Hypothalamus (tissue), 51 donors: ENCODE measurements around the gene HK1.
A peak's percentile ranks its signal among the peaks of the same experiment; 100 is the strongest.

Experiments used
- DNase-seq, 51 donors: peaks; one replicate each; lab custom pipeline; 2025; lab: John Stamatoyannopoulos, UW

HK1 gene

DNA sequence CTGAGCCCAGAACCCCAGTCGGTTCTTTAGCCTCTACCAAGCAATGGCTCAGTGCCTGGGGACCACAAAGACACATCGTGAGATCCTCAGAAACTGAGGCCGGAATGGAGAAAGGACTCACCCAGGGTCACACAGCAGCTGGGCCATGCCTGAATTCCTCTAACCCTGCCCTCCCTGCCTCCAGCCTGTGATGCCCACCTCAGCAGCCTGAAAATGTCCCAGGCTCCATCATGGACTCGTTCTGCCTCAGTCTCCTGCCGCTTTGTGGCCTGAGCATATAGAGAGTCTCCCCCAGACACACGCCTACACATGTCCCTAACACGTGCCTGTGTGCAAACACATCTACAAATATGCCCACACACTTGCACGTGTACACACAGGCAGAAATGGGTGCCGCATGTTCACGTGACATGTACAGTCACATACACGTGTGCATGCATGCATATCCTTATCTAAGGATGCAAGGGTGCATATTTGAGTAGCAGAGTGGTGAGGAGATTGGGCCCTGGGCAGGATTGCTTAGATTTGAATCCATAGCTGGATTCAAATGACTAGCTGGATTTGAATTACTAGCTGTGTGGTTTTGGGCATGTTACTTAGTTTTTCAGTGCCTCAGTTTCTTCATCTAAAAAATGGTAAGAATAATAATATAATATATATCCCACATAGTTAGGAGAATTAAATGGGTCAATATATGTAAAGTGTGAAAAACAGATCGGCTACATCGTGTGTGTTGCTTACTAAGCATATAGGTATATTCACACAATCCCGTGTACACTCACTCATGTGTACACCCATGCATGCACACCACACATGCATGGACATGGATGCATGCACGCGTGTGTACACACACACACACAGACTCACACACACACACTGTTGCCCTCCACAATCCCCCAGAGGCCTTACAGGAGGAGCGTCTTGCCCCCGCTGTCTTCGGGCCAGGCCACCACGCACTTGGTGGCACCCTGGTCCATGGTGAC, 136.0 kb downstream of the HK1 start:
- no peak for DNase-seq

DNA sequence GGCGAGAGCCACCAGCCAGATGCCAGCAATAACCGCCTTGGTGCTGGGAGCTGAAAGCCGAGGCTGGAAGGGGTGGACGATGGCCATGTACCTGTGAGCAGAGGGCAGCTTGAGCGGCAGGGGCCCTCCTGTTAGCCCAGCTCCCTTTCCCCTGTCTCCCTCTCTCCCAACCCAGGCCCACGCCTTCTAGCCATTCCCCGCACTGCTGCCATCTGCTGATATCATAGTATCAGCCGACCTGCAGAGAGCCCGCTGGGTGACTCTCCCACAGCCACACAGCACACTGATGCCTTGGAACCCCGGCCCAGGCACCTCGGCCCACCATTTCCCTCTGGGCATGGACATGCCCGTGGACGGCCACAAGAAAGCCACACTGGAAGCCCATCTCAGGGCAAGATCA, 136.8 kb downstream of the HK1 start:
- DNase-seq, result no peak

DNA sequence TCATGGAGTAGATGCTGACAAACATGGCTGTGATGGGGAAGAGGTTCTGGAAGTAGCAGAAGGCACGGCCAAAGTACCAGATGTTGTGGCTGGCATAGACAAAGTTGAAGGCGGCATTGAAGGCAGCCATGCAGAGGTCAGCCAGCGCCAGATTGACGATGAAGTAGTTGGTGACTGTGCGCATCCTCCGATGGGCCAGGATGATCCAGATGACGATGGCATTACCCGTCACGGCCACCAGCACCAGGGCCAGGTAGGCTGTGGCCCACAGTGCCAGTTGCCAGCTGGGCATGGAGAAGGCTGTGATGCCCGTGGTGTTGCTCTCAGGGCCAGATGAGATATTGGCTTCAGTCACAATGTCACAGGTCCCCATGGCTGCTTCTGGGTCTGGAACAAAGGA, 137.7 kb downstream of the HK1 start:
- no peak for DNase-seq

DNA sequence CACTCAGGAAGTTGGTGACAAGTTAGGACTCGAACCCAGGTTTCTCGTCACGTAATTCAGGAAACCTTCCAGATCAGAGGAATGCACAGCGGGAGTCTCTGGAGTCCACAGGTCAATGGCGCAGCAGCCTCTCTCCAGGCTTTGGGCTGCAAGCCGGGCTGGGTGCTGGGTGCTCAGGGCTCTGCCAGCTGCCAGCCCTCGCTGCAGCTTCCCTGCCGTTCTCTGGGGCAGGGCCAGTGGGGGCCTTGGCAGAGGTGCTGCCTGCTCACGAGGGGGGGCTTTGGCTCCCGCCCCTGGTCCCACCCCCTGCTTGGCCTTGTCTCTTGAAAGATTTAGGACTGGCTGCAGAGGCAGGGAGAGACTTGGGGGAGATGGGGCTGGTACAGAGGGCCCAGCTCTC, 138.4 kb downstream of the HK1 start, which contains the start of gene TACR2:
Gene TACR2 (minus strand): TSS at position 224 of the 400 bp plus-strand sequence. CDS start 595 bp downstream, outside the sequence.
- DNase-seq, result peak in 3 of 51 donors; percentile 13 to 51 (median 19)

DNA sequence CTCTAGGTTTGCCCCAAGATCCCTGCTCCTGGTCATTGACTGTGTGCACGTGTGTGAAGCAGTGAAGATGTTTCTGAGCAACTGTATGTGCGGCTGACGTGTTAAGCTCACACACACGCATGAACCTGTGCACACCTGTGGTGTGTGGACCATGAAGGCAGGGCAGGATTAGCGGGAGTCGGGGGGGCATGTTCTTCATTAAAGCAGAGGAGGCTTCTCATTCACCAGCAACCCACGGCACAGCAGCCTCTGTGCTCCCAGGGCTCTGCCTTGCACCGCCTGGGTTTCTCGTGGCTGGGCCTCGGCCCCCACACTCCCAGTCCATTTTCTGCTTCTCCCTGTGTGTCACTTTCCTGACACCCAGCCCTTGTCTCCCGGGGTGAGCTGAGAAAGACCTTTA, 139.2 kb downstream of the HK1 start:
- DNase-seq, result no peak

DNA sequence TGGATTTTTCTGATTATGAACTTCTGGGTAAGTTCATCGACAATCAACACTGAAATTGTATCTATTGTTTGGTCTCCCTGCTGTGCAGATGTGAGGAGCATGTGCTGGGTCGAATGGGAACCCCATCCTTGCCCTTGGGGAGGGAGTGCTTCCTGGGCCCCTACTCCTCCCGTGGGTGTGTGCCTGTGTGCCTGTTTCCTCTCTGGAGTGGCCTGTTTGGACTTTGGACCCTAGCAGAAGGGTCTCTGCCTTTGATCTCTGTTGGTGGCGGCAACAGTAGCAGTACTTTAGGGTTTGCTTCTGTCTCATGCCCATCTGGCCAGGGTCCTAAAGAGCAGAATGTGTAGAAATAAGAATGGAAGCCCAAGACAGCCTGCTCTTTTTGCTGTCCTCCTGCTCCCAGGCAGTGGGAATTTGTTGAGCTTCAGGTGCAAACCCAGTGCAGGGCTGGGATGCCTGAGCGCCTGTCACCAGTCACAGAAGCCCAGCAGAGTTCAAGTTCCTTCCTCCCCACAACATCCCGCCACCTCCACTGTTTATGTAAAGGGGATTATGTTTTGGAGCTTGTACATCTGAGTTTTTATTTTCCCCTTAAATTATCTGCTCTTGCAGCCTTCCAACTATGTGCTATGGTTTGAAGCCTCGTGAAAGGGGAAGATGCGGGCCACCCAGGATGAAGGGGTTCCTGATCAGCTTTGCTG, 139.9 kb downstream of the HK1 start:
- no peak for DNase-seq

DNA sequence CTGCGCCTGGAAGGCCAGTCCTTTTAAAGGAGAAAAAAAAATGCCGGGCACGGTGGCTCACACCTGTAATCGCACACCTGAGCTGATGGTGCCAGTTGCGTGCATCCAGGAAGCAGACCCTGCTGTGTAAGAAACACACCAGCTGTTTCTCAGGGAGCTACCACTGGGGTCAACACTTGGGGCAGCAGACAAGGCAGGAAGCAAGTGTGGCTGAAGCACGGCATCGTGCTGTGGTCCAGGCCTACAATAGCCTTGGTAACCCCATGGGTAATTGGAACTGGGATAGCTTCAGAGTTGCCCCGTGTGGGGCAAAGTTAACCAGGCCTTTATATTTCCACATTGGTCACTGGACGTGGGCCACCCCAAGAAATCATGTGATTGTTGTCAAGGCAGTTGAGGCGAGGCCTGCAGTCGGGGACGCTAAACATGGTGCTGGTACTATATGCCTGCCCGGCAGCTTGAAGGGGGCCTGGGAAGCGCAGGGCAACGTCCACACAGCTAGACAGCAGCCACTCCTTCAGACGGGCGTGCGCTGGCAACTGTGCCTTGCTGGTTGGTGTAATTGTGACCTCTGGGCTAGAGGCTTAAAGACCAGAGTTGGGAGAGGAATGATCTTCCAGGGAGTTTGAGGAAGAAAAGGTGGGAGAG, 140.9 kb downstream of the HK1 start:
- DNase-seq, result no peak

DNA sequence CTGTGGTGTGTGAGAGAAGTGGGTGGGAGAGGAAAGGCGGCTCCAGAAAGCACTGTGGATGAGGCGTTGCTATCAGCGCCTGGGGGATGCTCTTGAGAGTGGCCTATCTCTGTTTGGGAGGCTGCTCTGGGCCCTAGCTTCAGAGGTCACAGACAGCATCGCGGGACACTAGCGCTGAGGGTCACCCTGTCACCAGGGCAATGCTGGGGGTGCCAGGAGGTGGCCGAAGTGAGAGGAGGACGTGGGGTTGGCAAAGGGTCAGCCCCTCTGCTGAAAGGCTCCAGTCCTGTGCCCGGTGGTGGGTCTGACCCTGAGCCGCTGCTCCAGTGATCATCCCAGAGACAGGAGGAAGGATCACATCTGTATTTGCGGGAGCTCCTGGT, 141.4 kb downstream of the HK1 start:
- DNase-seq, result no peak

DNA sequence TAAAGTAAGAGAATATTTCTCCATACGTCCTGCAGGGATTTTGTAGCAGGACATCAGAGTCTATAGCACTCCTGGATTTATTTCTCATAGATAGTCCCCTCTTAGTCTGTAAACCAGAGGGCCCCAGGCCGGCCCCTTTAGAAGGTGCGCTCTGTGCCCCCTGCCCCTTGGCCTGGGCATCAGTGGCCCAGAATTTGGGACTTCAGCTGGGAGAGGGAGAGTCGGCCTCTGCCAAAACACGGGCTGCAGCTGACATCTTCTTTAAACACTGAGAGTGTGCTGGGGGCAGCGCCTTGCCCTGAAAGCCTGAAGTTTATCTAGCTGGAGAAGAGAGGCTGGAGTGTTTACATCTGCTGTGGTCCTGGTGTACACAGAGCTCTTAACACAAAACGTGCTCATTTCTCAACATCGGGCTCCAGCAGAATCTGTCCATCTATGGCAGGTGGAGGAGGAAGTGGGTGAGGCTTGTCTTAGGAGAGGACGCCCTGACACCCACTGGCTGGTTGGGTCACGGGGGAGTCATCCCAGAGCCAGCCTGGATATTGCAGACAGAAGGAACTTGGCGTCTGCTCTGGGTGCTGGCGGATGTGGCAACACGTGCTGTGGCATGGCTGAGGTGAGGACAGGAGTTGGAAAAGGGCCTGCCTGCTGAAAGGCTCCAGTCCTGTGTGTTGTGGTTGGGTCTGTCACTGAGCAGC, 143.5 kb downstream of the HK1 start:
- DNase-seq, result no peak

DNA sequence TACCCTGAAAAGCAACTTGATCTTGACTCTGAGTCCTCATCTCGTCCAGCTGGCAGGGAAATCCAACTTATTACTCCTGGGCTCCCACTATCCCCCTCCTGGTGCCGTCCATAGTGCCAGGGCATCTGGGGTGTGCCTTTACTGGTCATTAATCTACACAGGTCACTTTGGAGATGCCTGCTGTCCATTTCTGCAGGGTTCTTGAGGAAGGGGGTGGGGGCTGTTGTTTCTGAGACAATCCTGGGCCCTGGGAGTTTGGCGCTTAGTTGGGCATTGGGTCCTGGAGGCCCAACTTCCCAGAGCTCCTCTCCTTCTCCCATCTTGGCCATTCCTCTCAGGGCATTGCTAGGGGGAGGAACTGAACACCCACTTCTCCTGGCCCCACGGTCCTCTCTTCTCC, 144.4 kb downstream of the HK1 start:
- DNase-seq, result no peak

DNA sequence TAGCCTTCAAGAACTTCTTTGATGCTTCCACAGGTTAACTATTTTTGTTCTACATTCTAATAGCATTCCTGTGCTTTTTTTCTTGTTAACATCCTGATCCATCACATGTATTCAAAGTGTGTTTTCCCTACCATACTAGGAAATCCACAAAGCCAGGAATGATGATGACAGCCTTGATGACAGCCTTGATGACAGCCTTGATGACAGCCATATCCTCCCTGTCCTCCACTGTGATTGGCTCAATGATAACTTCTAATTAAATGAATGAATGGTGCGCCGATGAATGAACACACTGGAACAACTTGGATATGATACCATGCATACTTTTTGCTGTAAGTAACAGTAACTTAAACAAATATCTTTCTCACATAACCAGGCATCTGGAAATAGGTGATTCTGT, 146.7 kb downstream of the HK1 start:
- no peak for DNase-seq

DNA sequence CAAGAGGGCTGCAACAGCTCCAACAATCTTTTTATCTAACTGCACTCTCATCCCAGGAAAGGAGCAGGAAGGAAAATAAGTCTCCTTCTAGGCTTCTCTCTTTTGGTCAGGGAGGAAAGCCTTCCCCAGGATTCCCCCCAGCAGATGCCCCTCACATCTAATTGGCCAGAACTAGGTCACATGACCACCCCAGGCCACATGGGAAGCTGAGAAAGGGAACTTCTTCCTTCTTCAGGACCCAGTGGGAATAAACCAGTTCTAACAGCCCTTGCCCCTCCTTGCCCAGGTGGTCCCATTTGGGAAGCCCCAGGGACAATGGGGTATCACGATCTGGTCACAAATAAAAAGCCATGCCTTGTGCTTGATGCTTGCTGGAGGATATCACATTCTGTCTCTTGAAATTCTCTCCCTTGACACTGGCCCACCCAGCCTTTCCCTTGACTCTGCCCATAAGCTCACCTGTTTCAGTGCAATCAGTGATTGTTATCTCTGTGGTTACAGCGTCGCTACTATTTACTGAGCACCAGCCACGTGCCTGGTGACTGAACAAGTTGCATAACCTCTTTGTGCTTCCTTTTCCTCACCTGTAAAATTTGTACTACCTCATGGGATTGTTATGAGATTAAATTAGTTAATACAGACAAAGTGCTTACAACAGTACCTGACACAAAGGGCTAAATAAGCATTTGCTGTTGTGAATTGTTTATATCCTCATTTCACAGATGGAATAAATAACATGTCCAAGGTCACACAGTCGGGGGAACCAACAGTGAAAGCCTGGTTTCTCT, 147.4 kb downstream of the HK1 start:
- no peak for DNase-seq

DNA sequence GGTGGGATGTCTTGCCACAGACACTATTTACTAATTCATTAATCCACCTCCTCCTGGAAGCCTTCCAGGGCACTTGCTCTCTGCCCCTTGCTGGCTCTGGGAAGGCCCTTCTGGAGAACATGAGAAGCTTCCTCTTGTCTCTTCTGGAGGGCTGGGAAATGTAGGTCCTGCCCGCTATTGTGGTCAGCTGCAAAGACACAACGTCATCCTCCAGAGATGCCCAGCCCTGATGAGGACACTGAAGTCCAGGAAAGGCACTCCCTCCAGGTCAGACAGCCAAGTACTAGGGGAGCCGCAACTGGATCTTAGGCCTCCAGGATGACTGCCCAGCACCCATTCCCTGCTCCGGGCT, 148.1 kb downstream of the HK1 start:
- no peak for DNase-seq

DNA sequence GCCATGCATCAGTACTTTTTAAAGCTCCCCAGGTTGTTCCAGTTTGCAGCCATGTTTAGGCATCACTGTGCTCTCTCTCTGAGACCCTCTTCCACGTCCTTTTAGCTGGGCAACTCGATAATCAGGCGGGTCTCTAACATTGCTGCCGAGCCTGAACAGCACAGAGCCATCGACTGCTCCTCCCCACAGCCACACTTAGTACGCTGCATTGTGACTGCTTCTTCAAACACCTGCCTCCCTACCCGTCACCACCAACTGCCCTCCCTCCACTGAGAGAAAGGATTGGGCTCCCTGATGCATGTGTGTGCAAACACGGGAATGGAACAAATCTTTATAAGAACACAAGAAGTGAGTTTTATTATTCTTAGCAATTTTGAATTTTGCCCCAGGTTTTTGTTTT, 149.9 kb downstream of the HK1 start:
- no peak for DNase-seq

DNA sequence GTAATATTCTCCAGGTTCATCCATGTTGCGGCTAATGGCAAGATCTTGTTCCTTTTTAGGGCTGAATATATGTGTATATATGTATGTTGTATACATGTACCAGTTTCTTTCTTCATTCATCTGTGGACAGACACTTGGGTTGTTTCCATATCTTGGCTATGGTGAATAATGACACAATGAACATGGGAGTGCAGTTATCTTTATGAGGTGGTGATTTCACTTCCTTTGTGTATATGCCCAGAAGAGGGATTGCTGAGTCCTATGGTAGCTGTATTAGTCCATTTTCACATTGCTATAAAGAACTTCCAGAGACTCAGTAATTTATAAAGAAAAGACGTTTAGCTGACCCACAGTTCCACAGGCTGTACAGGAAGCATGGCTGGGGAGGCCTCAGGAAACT, 155.9 kb downstream of the HK1 start:
- DNase-seq, result no peak

DNA sequence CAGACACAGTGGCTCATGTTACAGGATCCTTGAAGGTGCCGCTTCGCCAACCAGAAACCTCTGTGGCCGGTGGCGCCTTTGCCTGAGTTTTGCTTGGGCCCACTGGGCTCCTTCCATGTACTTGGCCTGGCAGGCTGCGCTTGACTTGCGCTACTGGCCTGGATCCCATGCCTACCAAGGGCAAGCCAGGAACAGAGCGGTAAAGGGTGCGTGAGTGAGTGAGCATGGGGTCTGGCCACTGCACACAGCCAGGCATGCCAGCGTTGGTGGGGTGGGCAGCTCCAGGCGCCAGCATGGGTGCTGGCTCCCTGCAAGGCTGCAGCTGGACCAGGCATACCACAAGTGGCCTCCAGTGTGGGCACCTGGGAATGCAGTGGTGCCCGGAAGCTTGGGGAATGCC, 156.6 kb downstream of the HK1 start:
- no peak for DNase-seq

DNA sequence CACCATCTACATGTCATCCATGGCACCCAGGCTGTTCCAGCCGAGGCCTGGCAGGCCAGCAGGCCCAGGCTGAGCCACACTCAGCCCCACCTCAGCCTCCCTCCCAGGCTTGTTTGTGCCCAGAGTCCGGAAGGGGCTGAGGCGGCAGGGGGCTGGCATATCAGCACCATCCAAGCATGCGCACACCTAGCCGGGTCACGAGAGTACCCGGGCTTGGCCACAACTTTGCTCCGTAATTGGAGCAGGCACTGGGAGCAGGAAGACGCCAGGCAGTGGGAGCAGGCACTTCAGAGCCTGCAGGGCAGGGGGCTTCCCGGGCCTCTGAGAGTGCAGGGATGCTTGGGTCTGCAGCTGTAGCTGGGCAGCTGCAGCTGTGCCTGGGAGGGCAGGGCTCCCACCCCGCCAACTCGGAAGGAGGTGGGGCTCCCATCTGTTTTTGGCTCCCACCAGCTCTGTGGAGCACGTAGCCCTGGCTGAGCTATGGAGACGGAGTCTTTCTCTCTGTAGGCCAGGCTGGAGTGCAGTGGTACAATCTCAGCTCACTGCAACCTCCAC, 157.7 kb downstream of the HK1 start:
- no peak for DNase-seq

DNA sequence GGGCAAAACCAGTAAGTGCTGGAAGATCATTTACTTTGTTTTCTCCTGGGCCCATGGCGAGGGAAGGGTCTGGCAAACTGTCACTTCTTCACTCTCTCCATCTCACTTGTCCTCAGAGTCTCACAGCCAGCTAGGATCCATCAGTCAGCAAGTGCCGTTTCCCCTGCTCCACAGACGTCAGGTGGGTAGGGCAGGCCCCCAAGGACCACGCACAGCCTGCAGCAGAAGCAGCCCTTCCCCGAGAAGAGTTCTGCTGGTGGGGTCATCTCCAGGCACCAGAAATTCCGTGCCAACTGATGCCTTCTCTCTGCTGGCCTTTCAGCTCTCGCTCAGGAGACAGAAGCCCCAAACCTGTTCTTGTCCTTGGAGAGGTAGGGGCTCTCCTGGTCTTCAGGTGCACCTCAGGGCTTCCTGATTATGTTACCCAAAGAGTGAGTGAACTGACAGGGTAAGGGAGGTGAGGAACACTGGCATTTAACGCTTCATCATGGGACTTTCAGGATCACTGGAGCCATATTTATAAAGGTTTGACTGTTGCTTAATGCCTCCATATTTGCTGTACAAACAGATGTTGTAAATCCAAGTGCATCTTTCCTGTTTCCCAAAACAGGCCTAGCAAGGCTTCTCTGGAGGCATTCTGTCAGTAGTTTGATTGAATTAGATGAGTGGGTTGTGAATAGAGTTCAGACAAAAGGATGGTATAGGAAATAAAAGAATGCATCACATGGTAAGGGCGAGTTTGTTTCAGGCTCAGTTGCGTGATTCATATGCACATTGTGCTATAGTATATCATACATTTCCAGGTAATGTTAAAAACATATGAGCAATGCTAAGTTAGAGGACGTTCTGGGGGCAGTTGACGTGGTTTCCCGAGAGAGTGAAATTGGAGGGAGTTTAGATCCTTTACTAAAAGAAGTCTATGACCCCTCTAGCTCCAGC, 159.3 kb downstream of the HK1 start:
- DNase-seq, result no peak
